MM.1S (cell line): ENCODE results near the gene AGTR2.
"Not testable (repeated sequence)": the region's sequence is repeated elsewhere in the genome, so short reads cannot be mapped to it uniquely, and the experiment has no call there.

ENCODE experiments used
- EZH2phosphoT487 ChIP-seq: fragments of 300-600 bp; sonication (generic); IDR thresholded peaks from 2 replicates; pipeline ENCODE4 v1.6.1; 2018; ENCODE audit warnings: antibody characterized with exemption, low read length
- TF ChIP-seq, protein P1 (sequence below): fragments of 300-600 bp; sonication (generic); IDR thresholded peaks from 2 replicates; pipeline ENCODE4 v1.5.1; 2016; ENCODE audit warnings: antibody characterized with exemption, low read length, mixed read lengths

DNA sequence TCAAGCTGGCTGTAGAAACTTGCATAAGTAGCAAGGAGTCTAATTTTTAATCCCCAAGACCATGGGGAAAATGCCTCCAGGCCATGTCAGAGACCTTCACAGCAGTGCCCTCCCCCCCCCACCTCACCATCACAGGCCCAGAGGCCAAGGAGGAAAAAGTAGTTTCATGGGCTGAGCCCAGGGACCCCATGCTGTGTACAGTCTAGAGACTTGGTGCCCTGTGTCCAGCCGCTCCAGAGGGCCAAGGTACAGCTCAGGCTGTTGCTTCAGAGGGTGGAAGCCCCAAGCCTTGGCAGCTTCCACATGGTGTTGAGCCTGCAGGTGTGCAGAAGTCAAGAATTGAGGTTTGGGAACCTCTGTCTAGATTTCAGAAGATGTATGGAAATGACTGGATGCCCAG lies 29.3 kb upstream of the AGTR2 start:
- TF ChIP-seq, protein P1, sequence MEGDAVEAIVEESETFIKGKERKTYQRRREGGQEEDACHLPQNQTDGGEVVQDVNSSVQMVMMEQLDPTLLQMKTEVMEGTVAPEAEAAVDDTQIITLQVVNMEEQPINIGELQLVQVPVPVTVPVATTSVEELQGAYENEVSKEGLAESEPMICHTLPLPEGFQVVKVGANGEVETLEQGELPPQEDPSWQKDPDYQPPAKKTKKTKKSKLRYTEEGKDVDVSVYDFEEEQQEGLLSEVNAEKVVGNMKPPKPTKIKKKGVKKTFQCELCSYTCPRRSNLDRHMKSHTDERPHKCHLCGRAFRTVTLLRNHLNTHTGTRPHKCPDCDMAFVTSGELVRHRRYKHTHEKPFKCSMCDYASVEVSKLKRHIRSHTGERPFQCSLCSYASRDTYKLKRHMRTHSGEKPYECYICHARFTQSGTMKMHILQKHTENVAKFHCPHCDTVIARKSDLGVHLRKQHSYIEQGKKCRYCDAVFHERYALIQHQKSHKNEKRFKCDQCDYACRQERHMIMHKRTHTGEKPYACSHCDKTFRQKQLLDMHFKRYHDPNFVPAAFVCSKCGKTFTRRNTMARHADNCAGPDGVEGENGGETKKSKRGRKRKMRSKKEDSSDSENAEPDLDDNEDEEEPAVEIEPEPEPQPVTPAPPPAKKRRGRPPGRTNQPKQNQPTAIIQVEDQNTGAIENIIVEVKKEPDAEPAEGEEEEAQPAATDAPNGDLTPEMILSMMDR = not testable (repeated sequence)
- TF ChIP-seq EZH2phosphoT487 = not testable (repeated sequence)
